GM18861 (cell line): Measurements from ENCODE around the gene TMC1.

ENCODE experiments used
- ATAC-seq: cut with Tn5 transposase; IDR thresholded peaks from one replicate; pipeline ENCODE4 v1.9.1; 2021; ENCODE audit not compliant: unreplicated experiment

Gene TMC1

GRCh38 chr9:72600671-72601070 lies 79.3 kb downstream of the TMC1 start:
- no peak for ATAC-seq

- ATAC-seq: no peak
Measured at GRCh38 chr9:72601615-72602014, 80.2 kb downstream of the TMC1 start.

GRCh38 chr9:72612449-72612848 lies 91.0 kb downstream of the TMC1 start:
- no peak for ATAC-seq

- no peak for ATAC-seq
Measured at GRCh38 chr9:72614067-72614466, 92.7 kb downstream of the TMC1 start.

- ATAC-seq: no peak
Measured at GRCh38 chr9:72615931-72616330, 94.5 kb downstream of the TMC1 start.

GRCh38 chr9:72618811-72619210 lies 97.4 kb downstream of the TMC1 start:
- ATAC-seq: no peak

GRCh38 chr9:72622186-72622585 lies 100.8 kb downstream of the TMC1 start:
- ATAC-seq: no peak

GRCh38 chr9:72623156-72623555 lies 101.7 kb downstream of the TMC1 start:
- no peak for ATAC-seq

GRCh38 chr9:72627147-72627546 lies 105.7 kb downstream of the TMC1 start:
- ATAC-seq: no peak

GRCh38 chr9:72627956-72628540 lies 106.6 kb downstream of the TMC1 start:
- no peak for ATAC-seq

GRCh38 chr9:72633966-72634365 lies 112.6 kb downstream of the TMC1 start:
- no peak for ATAC-seq

- peak; percentile 92 for ATAC-seq
Measured at GRCh38 chr9:72635197-72635596, 113.8 kb downstream of the TMC1 start.

- no peak for ATAC-seq
Measured at GRCh38 chr9:72636621-72637020, 115.2 kb downstream of the TMC1 start.

GRCh38 chr9:72643651-72644050 lies 122.2 kb downstream of the TMC1 start:
- no peak for ATAC-seq

- ATAC-seq: no peak
Measured at GRCh38 chr9:72646061-72646460, 124.7 kb downstream of the TMC1 start.

GRCh38 chr9:72648324-72649126 lies 127.1 kb downstream of the TMC1 start:
- no peak for ATAC-seq

GRCh38 chr9:72649127-72649442 lies 127.7 kb downstream of the TMC1 start:
- ATAC-seq: no peak

GRCh38 chr9:72650206-72650605 lies 128.8 kb downstream of the TMC1 start:
- ATAC-seq: no peak

GRCh38 chr9:72656021-72656420 lies 134.6 kb downstream of the TMC1 start:
- ATAC-seq: no peak

GRCh38 chr9:72657023-72657422 lies 135.6 kb downstream of the TMC1 start:
- ATAC-seq: no peak

GRCh38 chr9:72658703-72659102 lies 137.3 kb downstream of the TMC1 start:
- no peak for ATAC-seq

GRCh38 chr9:72661401-72662135 lies 140.2 kb downstream of the TMC1 start:
- ATAC-seq: no peak
